Measurements from ENCODE around the gene C2CD2L.

C2CD2L gene

DNA sequence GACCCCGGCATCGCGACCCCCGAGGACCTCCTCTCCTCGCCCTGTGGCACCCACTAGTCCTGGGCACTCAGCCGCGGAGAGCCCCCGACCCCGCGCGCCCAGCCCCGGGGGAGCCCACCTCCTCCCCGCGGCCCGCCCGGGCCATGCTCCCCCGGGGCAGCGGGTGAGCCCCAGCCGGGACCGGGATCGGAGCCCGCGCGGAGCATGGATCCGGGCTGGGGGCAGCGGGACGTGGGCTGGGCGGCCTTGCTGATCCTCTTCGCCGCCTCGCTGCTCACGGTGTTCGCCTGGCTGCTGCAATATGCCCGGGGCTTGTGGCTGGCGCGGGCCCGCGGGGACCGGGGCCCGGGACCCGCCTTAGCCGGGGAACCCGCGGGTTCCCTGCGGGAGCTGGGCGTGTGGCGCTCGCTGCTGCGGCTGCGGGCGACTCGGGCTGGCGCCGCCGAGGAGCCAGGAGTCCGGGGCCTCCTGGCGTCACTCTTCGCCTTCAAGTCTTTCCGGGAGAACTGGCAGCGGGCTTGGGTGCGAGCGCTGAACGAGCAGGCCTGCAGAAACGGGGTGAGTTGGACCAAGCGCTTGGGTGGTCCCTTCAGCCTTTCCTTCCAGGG lies 498 bp downstream of the C2CD2L start:
- Histone ChIP-seq H3K4me1 (ENCODE audit: control insufficient read depth, insufficient read depth, low read length) (peaks cover 25% of the 10 kb centered on the region), H3K27ac (ENCODE audit: low read depth, low read length) (no peak overlapping the region), H3K9ac (ENCODE audit: low read length) (peak overlapping the region; percentile 63), H3K9me3 (ENCODE audit: control insufficient read depth, insufficient read depth, low read depth, low read length) (no peaks in the 10 kb centered on the region), H3K4me3 (ENCODE audit: low read depth, low read length) (peak overlapping the region; percentile 65), H3K36me3 (ENCODE audit: control insufficient read depth, insufficient read depth, low read length) (0 out of 2 replicates have a peak, but pooled peaks cover 8% of the 10 kb centered on the region), H3K27me3 (ENCODE audit: control insufficient read depth, insufficient read depth, low read length) (peaks cover 13% of the 10 kb centered on the region)

DNA sequence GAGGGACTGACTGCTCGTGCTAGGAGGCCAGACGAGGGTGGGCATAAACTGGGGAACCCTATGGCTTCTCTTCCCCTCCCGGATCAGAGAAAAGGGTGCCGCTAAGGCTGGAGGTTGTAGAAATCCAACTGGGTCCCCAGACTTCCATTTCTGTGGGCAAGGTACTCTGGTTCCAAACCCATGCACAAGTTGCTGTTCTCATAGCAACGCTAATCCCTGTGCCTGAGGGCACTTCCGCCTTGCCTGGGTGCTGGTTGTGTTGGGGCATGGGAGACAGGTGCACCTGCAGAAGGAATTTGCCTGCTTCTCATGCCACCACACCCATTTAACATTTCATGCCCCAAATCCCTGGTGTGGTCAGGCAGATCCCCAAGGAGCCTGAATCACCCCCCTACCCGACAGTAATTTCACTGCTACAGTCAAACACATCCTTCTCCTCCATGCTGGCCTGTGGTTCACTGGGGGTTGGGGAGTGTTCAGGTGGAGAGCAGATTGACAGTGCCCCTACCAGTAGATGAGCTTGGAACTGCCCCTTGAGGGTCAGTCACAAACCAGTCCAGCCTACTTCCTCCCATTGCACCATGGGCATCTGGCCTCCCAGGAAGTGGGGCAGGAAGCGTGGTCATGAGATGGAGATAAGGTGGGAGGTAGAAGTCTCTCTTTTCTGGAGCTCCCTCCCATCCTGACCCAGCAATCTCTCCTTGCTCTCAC lies 1.2 kb downstream of the C2CD2L start:
- Histone ChIP-seq H3K27me3 (ENCODE audit: control insufficient read depth, insufficient read depth, low read length) (peaks cover 13% of the 10 kb centered on the region), H3K4me1 (ENCODE audit: control insufficient read depth, insufficient read depth, low read length) (peaks cover 21% of the 10 kb centered on the region), H3K36me3 (ENCODE audit: control insufficient read depth, insufficient read depth, low read length) (0 out of 2 replicates have a peak, but pooled peaks cover 8% of the 10 kb centered on the region), H3K27ac (ENCODE audit: low read depth, low read length) (no peak overlapping the region), H3K4me3 (ENCODE audit: low read depth, low read length) (peak overlapping the region; percentile 65), H3K9ac (ENCODE audit: low read length) (peak overlapping the region; percentile 63), H3K9me3 (ENCODE audit: control insufficient read depth, insufficient read depth, low read depth, low read length) (no peaks in the 10 kb centered on the region)

- no peak overlapping the region for H3K27ac ChIP-seq (ENCODE audit: low read depth, low read length)
- no peaks in the 10 kb centered on the region for H3K9me3 ChIP-seq (ENCODE audit: control insufficient read depth, insufficient read depth, low read depth, low read length)
- no peak overlapping the region for H3K4me3 ChIP-seq (ENCODE audit: low read depth, low read length)
- peaks cover 13% of the 10 kb centered on the region for H3K27me3 ChIP-seq (ENCODE audit: control insufficient read depth, insufficient read depth, low read length)
- H3K36me3 ChIP-seq (ENCODE audit: control insufficient read depth, insufficient read depth, low read length), result 0 out of 2 replicates have a peak, but pooled peaks cover 8% of the 10 kb centered on the region
- H3K9ac ChIP-seq (ENCODE audit: low read length), result no peak overlapping the region
- peaks cover 21% of the 10 kb centered on the region for H3K4me1 ChIP-seq (ENCODE audit: control insufficient read depth, insufficient read depth, low read length)
These were observed 1.7 kb downstream of the C2CD2L start for GRCh38 chr11:119108857-119109221.

GRCh38 chr11:119109843-119110242 lies 2.7 kb downstream of the C2CD2L start:
- H3K27me3 ChIP-seq (ENCODE audit: control insufficient read depth, insufficient read depth, low read length), result peaks cover 13% of the 10 kb centered on the region
- H3K9me3 ChIP-seq (ENCODE audit: control insufficient read depth, insufficient read depth, low read depth, low read length), result no peaks in the 10 kb centered on the region
- 0 out of 2 replicates have a peak, but pooled peaks cover 8% of the 10 kb centered on the region for H3K36me3 ChIP-seq (ENCODE audit: control insufficient read depth, insufficient read depth, low read length)
- no peak overlapping the region for H3K27ac ChIP-seq (ENCODE audit: low read depth, low read length)
- H3K9ac ChIP-seq (ENCODE audit: low read length), result no peak overlapping the region
- no peak overlapping the region for H3K4me3 ChIP-seq (ENCODE audit: low read depth, low read length)
- peaks cover 21% of the 10 kb centered on the region for H3K4me1 ChIP-seq (ENCODE audit: control insufficient read depth, insufficient read depth, low read length)

- H3K4me3 ChIP-seq (ENCODE audit: low read depth, low read length), result no peak overlapping the region
- 0 out of 2 replicates have a peak, but pooled peaks cover 8% of the 10 kb centered on the region for H3K36me3 ChIP-seq (ENCODE audit: control insufficient read depth, insufficient read depth, low read length)
- H3K9ac ChIP-seq (ENCODE audit: low read length), result no peak overlapping the region
- peaks cover 21% of the 10 kb centered on the region for H3K4me1 ChIP-seq (ENCODE audit: control insufficient read depth, insufficient read depth, low read length)
- H3K27me3 ChIP-seq (ENCODE audit: control insufficient read depth, insufficient read depth, low read length), result peaks cover 13% of the 10 kb centered on the region
- H3K27ac ChIP-seq (ENCODE audit: low read depth, low read length), result no peak overlapping the region
- no peaks in the 10 kb centered on the region for H3K9me3 ChIP-seq (ENCODE audit: control insufficient read depth, insufficient read depth, low read depth, low read length)
These were observed 3.3 kb downstream of the C2CD2L start for GRCh38 chr11:119110439-119110838.

- Histone ChIP-seq H3K4me1 (ENCODE audit: control insufficient read depth, insufficient read depth, low read length) (peaks cover 17% of the 10 kb centered on the region), H3K9me3 (ENCODE audit: control insufficient read depth, insufficient read depth, low read depth, low read length) (no peaks in the 10 kb centered on the region), H3K9ac (ENCODE audit: low read length) (no peak overlapping the region), H3K4me3 (ENCODE audit: low read depth, low read length) (no peak overlapping the region), H3K27ac (ENCODE audit: low read depth, low read length) (no peak overlapping the region), H3K27me3 (ENCODE audit: control insufficient read depth, insufficient read depth, low read length) (peaks cover 13% of the 10 kb centered on the region), H3K36me3 (ENCODE audit: control insufficient read depth, insufficient read depth, low read length) (0 out of 2 replicates have a peak, but pooled peaks cover 8% of the 10 kb centered on the region)
These were observed 4.3 kb downstream of the C2CD2L start for GRCh38 chr11:119111361-119111925.

DNA sequence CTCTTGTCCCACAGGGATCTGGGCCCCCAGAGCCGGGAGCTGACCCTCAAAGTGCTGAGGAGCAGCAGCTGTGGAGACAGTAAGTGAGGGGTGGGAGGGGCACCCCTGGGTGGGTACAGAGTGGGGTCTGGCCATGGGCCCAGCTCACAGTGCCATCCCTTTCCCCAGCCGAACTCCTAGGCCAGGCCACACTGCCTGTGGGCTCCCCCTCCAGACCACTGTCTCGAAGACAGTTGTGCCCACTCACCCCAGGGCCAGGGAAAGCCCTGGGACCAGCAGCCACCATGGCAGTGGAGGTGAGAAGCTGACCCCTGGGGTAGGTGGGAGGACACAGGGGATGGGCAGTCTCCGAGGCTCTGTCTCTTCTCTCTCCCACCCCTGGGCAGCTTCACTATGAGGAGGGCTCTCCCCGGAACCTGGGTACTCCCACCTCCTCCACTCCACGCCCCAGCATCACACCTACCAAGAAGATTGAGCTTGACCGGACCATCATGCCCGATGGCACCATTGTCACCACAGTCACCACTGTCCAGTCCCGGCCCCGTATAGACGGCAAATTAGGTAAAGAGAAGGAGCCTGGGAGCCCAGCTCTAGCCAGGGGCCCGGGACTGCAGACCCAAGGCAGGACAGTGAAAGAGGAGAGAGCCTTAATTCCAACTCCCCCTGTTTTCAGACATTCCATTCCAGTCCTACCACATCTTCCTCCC lies 5.3 kb downstream of the C2CD2L start:
- peaks cover 12% of the 10 kb centered on the region for H3K4me1 ChIP-seq (ENCODE audit: control insufficient read depth, insufficient read depth, low read length)
- H3K27ac ChIP-seq (ENCODE audit: low read depth, low read length), result no peak overlapping the region
- no peaks in the 10 kb centered on the region for H3K9me3 ChIP-seq (ENCODE audit: control insufficient read depth, insufficient read depth, low read depth, low read length)
- H3K36me3 ChIP-seq (ENCODE audit: control insufficient read depth, insufficient read depth, low read length), result 0 out of 2 replicates have a peak, but pooled peaks cover 8% of the 10 kb centered on the region
- no peak overlapping the region for H3K9ac ChIP-seq (ENCODE audit: low read length)
- peaks cover 13% of the 10 kb centered on the region for H3K27me3 ChIP-seq (ENCODE audit: control insufficient read depth, insufficient read depth, low read length)
- no peak overlapping the region for H3K4me3 ChIP-seq (ENCODE audit: low read depth, low read length)

GRCh38 chr11:119113716-119114115 lies 6.6 kb downstream of the C2CD2L start:
- no peak overlapping the region for H3K4me3 ChIP-seq (ENCODE audit: low read depth, low read length)
- H3K36me3 ChIP-seq (ENCODE audit: control insufficient read depth, insufficient read depth, low read length), result 0 out of 2 replicates have a peak, but pooled peaks cover 8% of the 10 kb centered on the region
- peaks cover 3% of the 10 kb centered on the region; the same call in 1 of the 2 replicates for H3K27me3 ChIP-seq (ENCODE audit: control insufficient read depth, insufficient read depth, low read length)
- no peak overlapping the region for H3K9ac ChIP-seq (ENCODE audit: low read length)
- no peaks in the 10 kb centered on the region for H3K9me3 ChIP-seq (ENCODE audit: control insufficient read depth, insufficient read depth, low read depth, low read length)
- H3K27ac ChIP-seq (ENCODE audit: low read depth, low read length), result no peak overlapping the region
- H3K4me1 ChIP-seq (ENCODE audit: control insufficient read depth, insufficient read depth, low read length), result peaks cover 4% of the 10 kb centered on the region

GRCh38 chr11:119114351-119114750 lies 7.2 kb downstream of the C2CD2L start:
- H3K27me3 ChIP-seq (ENCODE audit: control insufficient read depth, insufficient read depth, low read length), result no peaks in the 10 kb centered on the region
- H3K9ac ChIP-seq (ENCODE audit: low read length), result no peak overlapping the region
- H3K9me3 ChIP-seq (ENCODE audit: control insufficient read depth, insufficient read depth, low read depth, low read length), result no peaks in the 10 kb centered on the region
- H3K4me1 ChIP-seq (ENCODE audit: control insufficient read depth, insufficient read depth, low read length), result peaks cover 3% of the 10 kb centered on the region; the same call in 1 of the 2 replicates
- 0 out of 2 replicates have a peak, but pooled peaks cover 8% of the 10 kb centered on the region for H3K36me3 ChIP-seq (ENCODE audit: control insufficient read depth, insufficient read depth, low read length)
- no peak overlapping the region for H3K4me3 ChIP-seq (ENCODE audit: low read depth, low read length)
- no peak overlapping the region for H3K27ac ChIP-seq (ENCODE audit: low read depth, low read length)

- H3K27me3 ChIP-seq (ENCODE audit: control insufficient read depth, insufficient read depth, low read length), result no peaks in the 10 kb centered on the region
- no peak overlapping the region for H3K4me3 ChIP-seq (ENCODE audit: low read depth, low read length)
- no peaks in the 10 kb centered on the region for H3K9me3 ChIP-seq (ENCODE audit: control insufficient read depth, insufficient read depth, low read depth, low read length)
- peaks cover 8% of the 10 kb centered on the region for H3K4me1 ChIP-seq (ENCODE audit: control insufficient read depth, insufficient read depth, low read length)
- H3K9ac ChIP-seq (ENCODE audit: low read length), result no peak overlapping the region
- H3K36me3 ChIP-seq (ENCODE audit: control insufficient read depth, insufficient read depth, low read length), result 0 out of 2 replicates have a peak, but pooled peaks cover 8% of the 10 kb centered on the region
- H3K27ac ChIP-seq (ENCODE audit: low read depth, low read length), result no peak overlapping the region
These were observed 8.5 kb downstream of the C2CD2L start for GRCh38 chr11:119115484-119116234.

Data from HUES6 (cell line).